SK-N-MC (cell line): ENCODE measurements around the gene RRBP1.
"Not testable (repeated sequence)": the region's sequence is repeated elsewhere in the genome, so short reads cannot be mapped to it uniquely, and the experiment has no call there.

Experiments
- DNase-seq: peaks from one replicate; pipeline ENCODE4 v3.0.0-alpha.2; 2011; ENCODE audit warnings: low read depth, low spot score
- H3K27ac ChIP-seq: fragments of 200-600 bp; sonication (generic); 2 replicates; pipeline ENCODE4 v1.5.1; 2016; ENCODE audit warnings: mixed run types
- H3K36me3 ChIP-seq: fragments of 200-600 bp; sonication (generic); 2 replicates; pipeline ENCODE4 v1.6.1; 2017; ENCODE audit warnings: antibody characterized with exemption, low read length, mixed read lengths; ENCODE audit not compliant: insufficient read depth
- H3K4me3 ChIP-seq: fragments of 200-600 bp; sonication (generic); 2 replicates; pipeline ENCODE4 v1.5.1; 2016
- H3K9ac ChIP-seq: fragments of 200-600 bp; sonication (generic); 2 replicates; pipeline ENCODE4 v1.8.0; 2017; ENCODE audit warnings: mixed run types, mixed read lengths; ENCODE audit not compliant: insufficient read length
- H3K9me3 ChIP-seq: fragments of 200-600 bp; sonication (generic); 2 replicates; pipeline ENCODE4 v1.6.1; 2017; ENCODE audit warnings: low read depth, mild to moderate bottlenecking, antibody characterized with exemption, low read length, moderate library complexity, mixed read lengths
- EZH2 ChIP-seq: fragments of 200-600 bp; sonication (generic); IDR thresholded peaks from one replicate; pipeline ENCODE4 v1.6.1; 2017; ENCODE audit warnings: antibody characterized with exemption
- FOXP2 ChIP-seq: optimal IDR thresholded peaks from 2 replicates; pipeline ENCODE3; 2011; ENCODE audit warnings: mild to moderate bottlenecking, moderate library complexity; ENCODE audit not compliant: insufficient read depth; ENCODE audit errors: extremely low read length, control extremely low read depth
- POLR2AphosphoS5 ChIP-seq: IDR thresholded peaks from 2 replicates; pipeline ENCODE4 v1.6.1; 2012; ENCODE audit warnings: mild to moderate bottlenecking, low read depth, low read length, borderline replicate concordance

Gene RRBP1

DNA sequence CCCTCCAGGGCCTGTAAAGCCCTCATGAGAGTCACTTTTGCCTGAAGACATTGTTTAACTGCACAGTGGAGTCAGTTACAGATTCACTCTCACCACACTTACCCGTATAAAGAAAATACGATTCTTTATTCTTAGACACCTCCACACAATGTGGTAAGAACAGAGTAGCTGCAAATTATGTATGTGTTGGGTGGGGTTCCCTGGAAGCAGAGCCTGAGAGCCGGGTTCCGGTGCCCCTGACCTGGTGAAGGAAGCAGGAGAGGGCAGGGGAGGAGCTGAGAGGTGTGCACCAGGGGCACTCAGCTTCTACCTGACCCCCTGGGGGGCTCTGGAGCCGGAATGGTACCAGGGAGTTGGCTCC lies 29.2 kb upstream of the RRBP1 start:
- H3K9me3 ChIP-seq: no peaks in the 10 kb centered on the region
- H3K4me3 ChIP-seq: peak overlapping the region; percentile 54
- H3K36me3 ChIP-seq: no peaks in the 10 kb centered on the region
- H3K27ac ChIP-seq: peak overlapping the region; percentile 38
- DNase-seq: no peak
- no peak for TF ChIP-seq EZH2
- H3K9ac ChIP-seq: peak overlapping the region; percentile 40

DNA sequence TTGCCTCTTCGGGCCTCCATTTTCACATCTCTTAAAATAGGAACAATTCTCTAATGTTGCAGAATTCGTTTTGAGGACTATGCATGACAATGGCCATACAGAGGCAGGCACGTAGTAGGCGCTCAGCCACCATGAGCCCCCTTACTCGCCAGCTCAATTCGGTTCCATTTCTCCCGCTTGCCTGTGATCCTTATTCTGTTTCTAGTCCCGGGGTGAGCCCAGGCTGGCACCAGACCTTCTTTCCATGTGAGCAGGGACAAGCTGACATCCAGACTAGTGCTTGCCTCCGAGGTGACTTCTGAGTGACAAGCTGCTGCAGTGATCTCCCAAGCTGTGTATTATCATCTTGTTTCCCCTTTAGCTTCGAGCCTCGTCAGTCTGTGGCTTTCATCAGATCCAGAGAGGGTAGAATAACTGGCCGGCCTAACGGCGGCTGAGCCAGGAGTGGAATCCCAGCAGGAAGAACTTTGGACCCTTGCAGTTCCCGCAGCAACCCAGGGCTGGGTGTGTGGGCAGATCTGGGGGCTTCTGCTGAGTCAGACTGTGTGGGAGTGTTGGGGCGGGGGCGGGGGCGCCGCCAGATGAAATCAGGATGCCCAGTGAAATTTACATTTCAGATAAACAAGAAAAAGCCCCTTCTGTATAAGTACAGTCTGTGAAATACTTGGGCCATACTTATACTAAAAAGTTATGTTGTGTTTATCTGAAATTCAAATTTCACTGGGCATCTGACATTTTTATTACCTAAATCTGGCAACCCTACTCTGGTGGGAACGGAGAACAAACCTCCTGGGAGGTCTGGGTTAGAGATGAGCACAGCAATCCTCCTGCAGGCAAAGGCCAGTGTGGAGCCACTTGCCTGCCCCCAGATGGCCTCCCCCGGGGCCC lies 28.6 kb upstream of the RRBP1 start:
- Histone ChIP-seq H3K27ac (peak overlapping the region; percentile 38), H3K36me3 (no peaks in the 10 kb centered on the region), H3K9ac (peak overlapping the region; percentile 40), H3K4me3 (peak overlapping the region; percentile 54), H3K9me3 (no peaks in the 10 kb centered on the region)
- DNase-seq: no peak
- no peak for TF ChIP-seq FOXP2

DNA sequence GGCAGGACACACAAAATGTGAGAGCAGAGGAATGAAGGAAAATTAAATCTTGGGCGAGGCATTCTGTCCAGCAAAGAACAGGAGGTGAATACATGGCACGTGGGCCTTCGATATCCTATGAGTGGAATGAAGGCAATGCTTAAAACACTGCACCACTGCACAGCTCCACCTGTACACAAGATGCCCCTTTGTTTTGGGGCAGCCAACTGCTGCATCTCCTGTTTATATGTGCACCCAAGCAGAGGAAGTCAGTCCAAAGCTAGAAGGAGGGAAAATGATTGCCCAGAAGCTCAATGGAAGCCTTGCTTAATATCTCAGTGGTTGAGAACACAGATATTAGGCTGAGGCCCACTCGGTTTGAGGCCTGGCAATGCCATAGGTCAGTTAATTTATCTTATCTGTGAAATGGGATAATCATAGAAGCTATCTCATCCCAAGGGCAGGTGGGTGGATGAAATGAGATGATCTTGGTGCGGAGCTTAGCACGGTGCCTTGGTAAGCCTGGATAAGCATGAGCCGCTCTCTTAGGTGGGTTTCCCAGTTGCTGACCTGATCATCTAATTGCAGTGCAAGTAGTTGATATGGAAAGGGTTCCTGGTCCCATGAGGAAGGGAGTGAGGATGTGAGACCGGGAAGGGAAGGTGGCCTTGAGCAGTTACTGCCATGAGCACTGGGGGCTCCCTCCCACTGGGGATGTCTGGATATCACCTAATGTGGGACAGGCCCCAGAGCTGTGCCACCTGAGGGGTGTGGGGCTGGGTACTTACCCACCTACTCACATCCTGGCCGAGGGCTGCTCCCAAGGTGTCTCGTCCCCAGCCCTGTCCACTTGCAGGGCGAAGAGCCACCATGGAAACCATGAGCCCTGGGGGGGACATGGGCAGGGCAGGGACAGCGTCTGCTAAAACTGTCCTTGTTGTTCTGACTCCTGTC lies 27.6 kb upstream of the RRBP1 start:
- TF ChIP-seq EZH2 (no peak), POLR2AphosphoS5 (no peak), FOXP2 (no peak)
- no peaks in the 10 kb centered on the region for H3K36me3 ChIP-seq
- no peak overlapping the region for H3K9ac ChIP-seq
- H3K27ac ChIP-seq: no peak overlapping the region
- no peak for DNase-seq
- no peaks in the 10 kb centered on the region for H3K9me3 ChIP-seq
- no peak overlapping the region for H3K4me3 ChIP-seq

DNA sequence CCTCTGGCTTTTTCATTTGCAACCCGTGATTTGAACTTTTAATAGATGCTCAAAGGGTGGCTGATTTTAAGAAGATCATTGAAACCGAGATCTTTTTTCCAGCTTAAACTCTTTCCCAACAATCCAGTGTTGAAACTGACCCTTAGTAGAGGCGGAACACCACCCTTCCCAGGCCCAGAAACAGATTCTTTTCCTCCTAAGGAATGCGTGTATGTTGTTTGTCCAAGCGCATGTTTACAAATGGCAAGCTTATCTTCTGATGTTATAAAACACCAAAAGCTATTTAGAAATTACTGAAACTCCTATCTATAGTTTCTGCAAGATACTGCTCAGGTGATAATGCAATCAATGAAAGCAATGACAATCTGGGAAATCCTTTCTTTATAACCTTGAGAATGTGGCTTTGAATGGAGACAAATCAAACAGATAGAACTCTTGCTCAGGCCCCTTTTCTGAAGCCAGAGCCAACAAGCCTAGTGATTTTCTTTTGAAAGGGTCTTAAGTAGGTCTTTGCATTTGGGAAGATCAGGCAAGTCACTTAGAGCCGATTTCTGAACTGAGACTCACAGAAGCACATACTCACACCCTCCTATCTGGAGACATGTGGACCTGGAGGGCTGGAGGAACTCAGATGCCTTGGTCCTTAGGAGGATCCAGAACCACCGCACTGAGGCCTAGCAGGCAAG lies 26.8 kb upstream of the RRBP1 start:
- Histone ChIP-seq H3K9me3 (no peaks in the 10 kb centered on the region), H3K36me3 (no peaks in the 10 kb centered on the region), H3K4me3 (no peak overlapping the region), H3K27ac (no peak overlapping the region), H3K9ac (no peak overlapping the region)
- no peak for DNase-seq
- no peak for TF ChIP-seq FOXP2
- no peak for TF ChIP-seq POLR2AphosphoS5
- no peak for TF ChIP-seq EZH2

DNA sequence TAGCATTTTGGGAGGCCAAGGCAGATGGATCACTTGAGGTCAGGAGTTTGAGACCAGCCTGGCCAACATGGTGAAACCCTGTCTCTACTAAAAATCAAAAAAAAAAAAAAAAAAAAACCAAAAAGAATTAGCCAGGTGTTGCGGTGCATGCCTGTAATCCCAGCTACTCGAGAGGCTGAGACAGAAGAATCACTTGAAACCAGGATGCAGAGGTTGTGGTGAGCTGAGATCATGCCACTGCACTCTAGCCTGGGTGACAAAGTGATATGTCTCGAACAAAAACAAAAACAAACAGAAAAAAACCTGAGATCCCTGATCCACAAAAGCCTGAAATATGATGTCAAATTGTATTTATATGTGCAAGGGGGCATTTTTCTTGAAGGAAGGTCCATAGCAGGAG lies 25.9 kb upstream of the RRBP1 start:
- H3K36me3 ChIP-seq, H3K9ac ChIP-seq, H3K9me3 ChIP-seq, H3K4me3 ChIP-seq, H3K27ac ChIP-seq, DNase-seq: not testable (repeated sequence)

DNA sequence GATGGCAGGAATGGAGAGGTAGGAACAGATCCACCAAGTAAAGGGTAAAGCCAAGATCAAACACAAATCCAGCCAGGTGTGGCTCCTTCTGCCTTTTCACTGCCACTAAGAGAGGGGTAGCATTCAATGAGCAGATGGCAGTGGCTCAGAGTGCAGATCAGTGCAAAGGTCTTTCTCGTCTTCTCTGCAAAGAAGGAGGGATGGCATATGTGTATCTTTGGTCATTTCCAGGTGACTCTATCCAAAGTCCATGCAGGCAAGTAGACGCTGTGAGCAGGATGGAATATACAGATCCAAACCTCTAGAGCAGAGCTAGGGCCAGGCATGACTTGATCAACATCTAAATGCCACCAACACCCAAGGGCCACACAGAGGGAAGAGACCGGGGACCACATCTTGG lies 24.6 kb upstream of the RRBP1 start:
- no peak overlapping the region for H3K4me3 ChIP-seq
- H3K36me3 ChIP-seq: no peaks in the 10 kb centered on the region
- DNase-seq: no peak
- H3K9ac ChIP-seq: no peak overlapping the region
- no peaks in the 10 kb centered on the region for H3K9me3 ChIP-seq
- no peak overlapping the region for H3K27ac ChIP-seq
- TF ChIP-seq POLR2AphosphoS5 (no peak), EZH2 (no peak), FOXP2 (no peak)

DNA sequence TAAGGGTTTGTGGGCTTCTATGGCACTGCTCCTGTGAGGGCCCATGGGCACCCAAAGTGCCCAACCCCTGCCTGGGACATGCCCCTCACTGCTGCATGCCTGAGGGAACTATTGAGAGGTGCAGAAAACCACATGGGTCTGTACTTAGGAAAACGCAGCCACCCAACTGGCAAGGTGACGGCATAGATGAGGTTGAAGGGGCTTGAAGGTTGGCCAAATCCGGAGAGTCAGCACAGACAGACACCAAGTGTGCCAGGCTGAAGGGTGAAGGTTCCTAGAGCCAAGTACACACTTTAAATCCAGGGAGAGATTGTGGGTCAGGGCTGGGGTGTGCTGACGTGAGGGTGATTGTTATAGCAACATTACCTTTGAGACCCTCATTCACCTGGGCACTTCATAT lies 23.9 kb upstream of the RRBP1 start:
- DNase-seq: no peak
- H3K4me3 ChIP-seq: no peak overlapping the region
- no peaks in the 10 kb centered on the region for H3K36me3 ChIP-seq
- no peaks in the 10 kb centered on the region for H3K9me3 ChIP-seq
- no peak overlapping the region for H3K27ac ChIP-seq
- TF ChIP-seq EZH2: no peak
- no peak for TF ChIP-seq POLR2AphosphoS5
- TF ChIP-seq FOXP2: no peak
- H3K9ac ChIP-seq: no peak overlapping the region

DNA sequence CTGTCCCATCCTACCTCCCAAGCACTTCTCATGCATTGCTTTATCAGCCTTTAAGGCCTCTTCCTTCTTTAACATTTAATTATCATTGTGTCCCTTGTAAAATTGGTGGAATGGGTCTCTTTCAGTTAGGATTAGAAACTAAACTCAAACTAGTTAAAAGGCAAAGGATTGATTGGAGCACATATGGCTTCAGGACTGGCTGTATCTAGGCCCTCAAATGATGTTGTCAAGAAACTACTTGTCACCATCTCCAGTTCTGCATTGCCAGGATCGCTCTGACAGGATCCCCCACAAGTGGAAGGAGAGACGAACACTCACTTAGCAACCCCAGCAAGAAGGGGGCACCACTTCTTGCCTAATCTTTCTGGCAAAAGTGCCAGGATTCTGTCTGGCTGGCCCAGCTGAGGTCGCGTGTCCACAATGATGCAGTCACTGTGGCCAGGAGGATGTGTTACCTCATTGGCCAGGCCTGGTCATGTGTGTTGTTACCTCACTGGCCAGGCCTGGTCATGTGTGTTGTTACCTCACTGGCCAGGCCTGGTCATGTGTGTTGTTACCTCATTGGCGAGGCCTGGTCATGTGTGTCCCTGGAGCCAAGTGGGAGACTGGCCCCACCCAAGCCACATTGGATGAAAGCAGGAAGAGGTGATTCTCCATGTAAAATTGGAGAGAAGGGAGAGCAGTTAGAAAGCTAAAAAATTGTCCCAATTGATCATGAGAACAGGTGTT lies 22.7 kb upstream of the RRBP1 start:
- DNase-seq: no peak
- H3K9ac ChIP-seq: no peak overlapping the region
- no peaks in the 10 kb centered on the region for H3K36me3 ChIP-seq
- H3K9me3 ChIP-seq: no peaks in the 10 kb centered on the region
- no peak overlapping the region for H3K27ac ChIP-seq
- no peak overlapping the region for H3K4me3 ChIP-seq
- TF ChIP-seq POLR2AphosphoS5 (no peak), EZH2 (no peak), FOXP2 (no peak)
